ENCODE data around the gene NUDT14. TPM values are rescaled to one million over a fixed set of nuclear protein-coding genes. Genes with fewer than 3 reads are reported as not detected.

The NUDT14 gene
- total RNA-seq, 4 donors from 2014 or later: 6.6 to 47.7 (median 25.7) TPM

DNA sequence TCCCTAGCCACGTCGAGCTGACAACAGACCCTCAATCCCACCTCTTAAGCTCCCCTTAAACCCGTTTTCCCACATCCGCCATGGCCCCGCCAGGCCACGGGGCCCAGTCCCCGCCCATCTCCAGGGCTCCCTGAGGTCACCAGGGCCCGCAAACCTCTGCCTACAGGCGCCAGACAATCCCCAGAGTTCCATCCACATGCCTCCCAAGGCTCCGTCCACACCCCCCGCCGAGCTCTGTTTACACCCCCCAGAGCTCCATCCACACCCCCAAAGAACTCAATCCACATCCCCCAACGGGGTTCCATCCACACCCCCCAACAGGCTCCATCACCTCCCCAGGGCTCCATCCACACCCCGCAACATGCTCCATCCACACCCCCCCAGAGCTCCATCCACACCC lies 21.8 kb downstream of the NUDT14 start:
- H3K36me3 ChIP-seq: no peaks in the 10 kb centered on the region
- H3K27me3 ChIP-seq: no peaks in the 10 kb centered on the region
- H3K4me3 ChIP-seq: no peak overlapping the region
- peaks cover 0 to 16% (median 0%) of the 10 kb centered on the region in 4 donors for H3K4me1 ChIP-seq
- H3K27ac ChIP-seq: no peak overlapping the region
- TF ChIP-seq, protein P1, sequence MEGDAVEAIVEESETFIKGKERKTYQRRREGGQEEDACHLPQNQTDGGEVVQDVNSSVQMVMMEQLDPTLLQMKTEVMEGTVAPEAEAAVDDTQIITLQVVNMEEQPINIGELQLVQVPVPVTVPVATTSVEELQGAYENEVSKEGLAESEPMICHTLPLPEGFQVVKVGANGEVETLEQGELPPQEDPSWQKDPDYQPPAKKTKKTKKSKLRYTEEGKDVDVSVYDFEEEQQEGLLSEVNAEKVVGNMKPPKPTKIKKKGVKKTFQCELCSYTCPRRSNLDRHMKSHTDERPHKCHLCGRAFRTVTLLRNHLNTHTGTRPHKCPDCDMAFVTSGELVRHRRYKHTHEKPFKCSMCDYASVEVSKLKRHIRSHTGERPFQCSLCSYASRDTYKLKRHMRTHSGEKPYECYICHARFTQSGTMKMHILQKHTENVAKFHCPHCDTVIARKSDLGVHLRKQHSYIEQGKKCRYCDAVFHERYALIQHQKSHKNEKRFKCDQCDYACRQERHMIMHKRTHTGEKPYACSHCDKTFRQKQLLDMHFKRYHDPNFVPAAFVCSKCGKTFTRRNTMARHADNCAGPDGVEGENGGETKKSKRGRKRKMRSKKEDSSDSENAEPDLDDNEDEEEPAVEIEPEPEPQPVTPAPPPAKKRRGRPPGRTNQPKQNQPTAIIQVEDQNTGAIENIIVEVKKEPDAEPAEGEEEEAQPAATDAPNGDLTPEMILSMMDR (IDR thresholded peaks at IDR 0.05): no peak
- TF ChIP-seq POLR2A (IDR thresholded peaks at IDR 0.05): no peak
- no peaks in the 10 kb centered on the region for H3K9me3 ChIP-seq
- DNase-seq: no peak

DNA sequence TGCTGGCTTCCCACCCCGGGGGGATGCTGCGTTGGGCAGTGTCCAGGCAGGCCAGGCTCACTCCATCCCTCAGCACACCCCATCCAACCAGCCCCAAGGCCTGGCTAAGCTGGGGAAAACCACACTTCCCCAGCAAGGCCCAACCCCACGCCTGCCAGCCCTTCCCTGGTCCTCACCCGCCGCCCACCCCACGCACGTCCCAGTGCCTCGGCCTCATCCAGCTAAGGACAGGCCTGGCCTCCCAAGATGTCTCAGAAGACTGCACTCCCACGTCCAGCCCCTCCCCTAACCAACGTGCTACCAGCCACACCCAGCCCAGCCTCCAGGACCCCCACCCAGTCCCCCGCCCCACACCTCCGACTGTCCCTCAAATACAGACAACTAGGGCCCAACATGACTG lies 22.3 kb downstream of the NUDT14 start:
- Histone ChIP-seq H3K4me1 (peaks cover 0 to 18% (median 0%) of the 10 kb centered on the region in 4 donors), H3K4me3 (no peak overlapping the region), H3K36me3 (no peaks in the 10 kb centered on the region), H3K27me3 (no peaks in the 10 kb centered on the region), H3K9me3 (no peaks in the 10 kb centered on the region), H3K27ac (no peak overlapping the region)
- TF ChIP-seq, protein P1 (IDR thresholded peaks at IDR 0.05): no peak
- no peak for TF ChIP-seq POLR2A (IDR thresholded peaks at IDR 0.05)
- DNase-seq: no peak

DNA sequence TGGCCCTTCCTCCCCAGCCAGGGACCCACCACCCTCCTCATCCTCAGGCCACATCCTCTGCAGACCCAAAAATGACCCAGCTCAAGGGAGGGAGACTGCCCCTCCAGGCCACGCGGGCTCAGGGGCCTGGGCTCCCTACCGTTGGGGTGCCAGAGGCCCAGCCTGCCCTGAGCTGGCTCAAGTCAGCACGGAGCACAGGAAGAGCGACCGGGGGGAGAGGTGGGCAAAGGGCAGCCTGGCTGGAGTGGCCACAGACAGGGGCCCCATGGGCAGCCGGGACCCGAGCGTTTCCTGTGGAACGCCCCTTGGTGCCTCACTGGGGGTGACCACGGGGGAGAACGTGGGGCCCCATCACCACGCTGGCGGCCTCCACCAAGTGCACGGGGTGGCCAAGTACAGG lies 23.2 kb downstream of the NUDT14 start:
- Histone ChIP-seq H3K9me3 (no peaks in the 10 kb centered on the region), H3K4me3 (no peak overlapping the region), H3K36me3 (no peaks in the 10 kb centered on the region), H3K27me3 (no peaks in the 10 kb centered on the region), H3K27ac (no peak overlapping the region), H3K4me1 (peaks cover 0 to 25% (median 0%) of the 10 kb centered on the region in 4 donors)
- TF ChIP-seq POLR2A (IDR thresholded peaks at IDR 0.05): no peak
- TF ChIP-seq, protein P1 (IDR thresholded peaks at IDR 0.05): no peak
- no peak for DNase-seq

DNA sequence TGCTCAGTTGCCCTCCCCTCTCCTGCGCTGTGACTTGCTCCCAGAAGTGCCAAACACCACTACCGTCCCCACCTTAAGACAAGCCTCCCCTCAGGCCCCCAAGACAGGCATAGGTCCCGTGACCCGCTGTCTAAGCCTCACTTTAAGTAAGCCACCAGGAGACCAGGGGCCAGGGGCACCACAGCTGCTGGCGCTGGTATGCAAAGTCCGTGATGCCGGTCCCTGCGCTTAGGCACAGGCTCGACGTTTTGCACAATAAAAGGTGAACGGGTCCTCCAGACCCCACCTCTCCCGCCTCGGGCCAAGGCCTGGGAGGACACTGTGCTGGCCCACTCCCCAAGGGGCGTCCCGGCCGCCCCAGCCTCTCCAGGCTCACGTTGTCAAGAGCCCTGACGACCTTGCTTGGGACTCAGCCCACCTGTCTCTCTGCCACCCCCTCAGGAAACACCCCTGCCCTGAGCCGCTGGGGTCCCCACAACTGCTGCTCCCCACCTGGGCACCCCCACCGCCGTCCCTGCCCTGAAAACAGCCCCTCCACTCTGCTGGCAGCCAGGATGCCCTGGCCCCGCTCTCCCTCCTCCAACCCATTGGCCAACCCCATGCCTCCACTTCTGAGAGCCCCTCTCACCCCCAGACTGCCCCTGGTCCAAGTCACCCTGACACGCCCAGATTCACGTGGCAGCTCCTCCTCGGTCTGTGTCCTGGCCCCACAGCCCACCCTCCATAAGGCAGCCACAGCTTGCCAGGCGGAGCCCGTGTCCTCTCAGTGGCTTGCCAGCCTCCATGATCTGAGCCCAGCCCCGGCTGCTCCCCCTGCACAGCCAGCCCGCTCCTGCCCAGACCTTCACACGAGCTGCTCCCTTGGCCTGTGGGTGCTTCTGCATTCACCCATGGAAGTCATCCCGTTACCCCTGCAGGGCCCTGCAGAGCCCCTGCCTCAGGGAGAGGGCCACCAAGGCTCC lies 24.4 kb downstream of the NUDT14 start:
- no peak overlapping the region for H3K27ac ChIP-seq
- DNase-seq: no peak
- H3K27me3 ChIP-seq: no peaks in the 10 kb centered on the region
- H3K4me1 ChIP-seq: peaks cover 0 to 25% (median 0%) of the 10 kb centered on the region in 4 donors
- no peak overlapping the region for H3K4me3 ChIP-seq
- no peaks in the 10 kb centered on the region for H3K36me3 ChIP-seq
- no peak for TF ChIP-seq POLR2A (IDR thresholded peaks at IDR 0.05)
- TF ChIP-seq, protein P1 (IDR thresholded peaks at IDR 0.05): no peak
- H3K9me3 ChIP-seq: no peaks in the 10 kb centered on the region

DNA sequence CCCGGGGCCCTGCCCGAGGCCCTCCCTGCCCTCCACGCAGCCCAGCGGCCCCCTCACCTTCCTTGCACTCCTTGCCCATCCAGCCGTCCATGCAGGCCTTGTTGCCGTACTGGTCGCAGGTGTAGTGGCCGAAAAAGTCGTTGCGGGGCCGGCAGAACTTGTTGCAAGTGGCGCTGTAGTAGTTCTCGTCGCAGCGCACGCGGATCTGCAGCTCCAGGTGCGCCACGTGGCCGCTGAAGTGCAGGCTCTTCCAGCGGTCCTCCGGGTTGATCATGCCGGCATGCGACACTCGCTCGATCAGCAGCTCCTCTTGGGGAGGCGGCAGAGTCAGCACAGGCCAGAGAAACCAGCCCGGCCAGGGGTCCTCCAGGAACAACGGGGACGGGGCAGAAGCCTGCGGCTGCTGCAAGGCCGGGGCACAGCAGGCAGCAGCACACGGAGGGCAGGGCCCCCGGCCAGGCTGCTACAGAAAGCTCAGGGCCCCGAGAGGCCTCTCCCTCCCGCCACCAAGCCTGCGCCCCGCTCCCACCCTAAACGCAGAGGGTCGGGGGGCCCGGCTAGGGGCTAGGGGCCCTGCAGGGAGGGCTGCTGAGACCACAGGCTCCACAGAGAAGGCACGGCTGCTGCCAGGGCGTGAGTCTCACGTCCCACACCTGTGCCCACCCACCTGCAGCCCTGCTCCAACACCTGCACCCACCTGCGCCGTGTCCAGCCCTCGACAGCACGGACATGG lies 25.3 kb downstream of the NUDT14 start:
- Histone ChIP-seq H3K4me1 (peaks cover 0 to 25% (median 0%) of the 10 kb centered on the region in 4 donors), H3K27me3 (no peaks in the 10 kb centered on the region)
- no peak for DNase-seq

More for the DNA sequence above, 25.3 kb downstream of the NUDT14 start:
- Histone ChIP-seq H3K36me3 (no peaks in the 10 kb centered on the region), H3K4me3 (no peak overlapping the region), H3K27ac (no peak overlapping the region), H3K9me3 (no peaks in the 10 kb centered on the region)
- TF ChIP-seq POLR2A (IDR thresholded peaks at IDR 0.05): no peak
- TF ChIP-seq, protein P1 (IDR thresholded peaks at IDR 0.05): no peak

All from Peyer's patch (tissue), 4 donors.